Camera-type eye (tissue), 1 donor: ENCODE results near the gene ARID5A. TPM values are rescaled to one million over a fixed set of nuclear protein-coding genes. Genes with fewer than 3 reads are reported as not detected.

Experiments
- total RNA-seq: library from RNA; depleted of rRNA; stranded (reverse); fragments of >200 nt; gene quantifications from one replicate; pipeline ENCODE4 v1.2.3, GENCODE V29; 2014

The ARID5A gene
- 9.1 TPM for total RNA-seq

GRCh38 chr2:96536445-96537065, at the start of gene ARID5A:
Gene ARID5A, plus strand, starts transcription at chr2:96536752. Its CDS starts 75 bp downstream, at chr2:96536827.

GRCh38 chr2:96505231-96505889, 31.2 kb upstream of the ARID5A start, which contains the start of gene NEURL3:
Gene NEURL3, minus strand, starts transcription at chr2:96505357. Its CDS starts 71 bp downstream, at chr2:96505286.

Other genes with a start within 250 kb of the ARID5A start
- gene SNRNP200, start 231.2 kb upstream of the ARID5A start, total RNA-seq, result 132 TPM
- 5.7 TPM for gene ITPRIPL1, start 211.4 kb upstream of the ARID5A start, total RNA-seq
- 11.4 TPM for gene NCAPH, start 201.0 kb upstream of the ARID5A start, total RNA-seq
- 0.27 TPM for gene NEURL3, start 31.4 kb upstream of the ARID5A start, total RNA-seq
- 77.7 TPM for gene KANSL3, start 101.6 kb downstream of the ARID5A start, total RNA-seq
- gene FER1L5, start 106.0 kb downstream of the ARID5A start, total RNA-seq, result 0.60 TPM
- 35.9 TPM for gene LMAN2L, start 203.3 kb downstream of the ARID5A start, total RNA-seq
- 26.2 TPM for gene CNNM4, start 224.2 kb downstream of the ARID5A start, total RNA-seq